ENCODE measurements around the gene EVI5L. TPM values are rescaled to one million over a fixed set of nuclear protein-coding genes. Genes with fewer than 3 reads are reported as not detected.

The EVI5L gene
- total RNA-seq, 2 experiments from 2014 or later, result 9.6 to 10.4 TPM

Other genes starting within 250 kb of the EVI5L start
- gene CAMSAP3, start 234.4 kb upstream of the EVI5L start, total RNA-seq, result under 1 TPM; 0.40 to 0.50 TPM
- 10 to 100 TPM; 53.5 to 58.1 TPM for gene XAB2, start 200.7 kb upstream of the EVI5L start, total RNA-seq
- gene PET100, start 200.4 kb upstream of the EVI5L start, total RNA-seq, result 100 to 1,000 TPM; 134 to 158 TPM
- gene PCP2, start 196.5 kb upstream of the EVI5L start, total RNA-seq, result 1 to 10 TPM; 2.6 to 4.8 TPM
- gene STXBP2, start 193.1 kb upstream of the EVI5L start, total RNA-seq, result 100 to 1,000 TPM; 170 to 189 TPM
- 1 to 10 TPM; 4.4 to 4.8 TPM for gene RETN, start 161.2 kb upstream of the EVI5L start, total RNA-seq
- not detected for gene MCEMP1, start 153.1 kb upstream of the EVI5L start, total RNA-seq
- gene TRAPPC5, start 149.4 kb upstream of the EVI5L start, total RNA-seq, result 10 to 100 TPM; 74.4 to 79.8 TPM
- gene FCER2, start 128.1 kb upstream of the EVI5L start, total RNA-seq, result under 1 TPM; 0.19 to 0.26 TPM
- not detected for gene CLEC4G, start 98.1 kb upstream of the EVI5L start, total RNA-seq
- gene CD209, start 82.7 kb upstream of the EVI5L start, total RNA-seq, result under 1 TPM; 0.19 to 0.62 TPM
- gene CLEC4M, start 67.0 kb upstream of the EVI5L start, total RNA-seq, result not detected
- under 1 TPM; 0.40 to 0.78 TPM for gene PRR36, start 44.2 kb downstream of the EVI5L start, total RNA-seq
- gene LRRC8E, start 58.3 kb downstream of the EVI5L start, total RNA-seq, result not detected
- 10 to 100 TPM; 46.8 to 46.9 TPM for gene MAP2K7, start 73.7 kb downstream of the EVI5L start, total RNA-seq
- 1 to 10 TPM; 2.2 to 3.6 TPM for gene TGFBR3L, start 84.6 kb downstream of the EVI5L start, total RNA-seq
- gene SNAPC2, start 90.1 kb downstream of the EVI5L start, total RNA-seq, result 10 to 100 TPM; 18.3 to 20.7 TPM
- not detected for gene CTXN1, start 95.9 kb downstream of the EVI5L start, total RNA-seq
- gene TIMM44, start 113.4 kb downstream of the EVI5L start, total RNA-seq, result 10 to 100 TPM; 66.6 to 67.8 TPM
- 10 to 100 TPM; 90.9 to 91.5 TPM for gene ELAVL1, start 175.4 kb downstream of the EVI5L start, total RNA-seq
- 10 to 100 TPM; 15.9 to 19.0 TPM for gene CCL25, start 222.5 kb downstream of the EVI5L start, total RNA-seq

All from activated naive CD8-positive, alpha-beta T cell treated with anti-CD3 and anti-CD28 coated beads, Interleukin-2, amount 10 ng/mL, durations not matched to agents 7 days and 5 days (primary cell).